ENCODE results near the gene FGFR2. TPM values are rescaled to one million over a fixed set of nuclear protein-coding genes. Genes with fewer than 3 reads are reported as not detected.

FGFR2 gene
- total RNA-seq, 1 donor from 2014 or later, result 4.5 TPM

GRCh38 chr10:121485436-121486139, 112.7 kb downstream of the FGFR2 start:
- TF ChIP-seq CTCF (IDR thresholded peaks at IDR 0.05; ENCODE audit: insufficient read depth, low read length, poor library complexity, severe bottlenecking), result no peak
- Histone ChIP-seq H3K4me3 (ENCODE audit: low read depth, low read length) (no peak overlapping the region), H3K36me3 (ENCODE audit: control insufficient read depth, insufficient read depth, low read length) (no peaks in the 10 kb centered on the region), H3K27me3 (ENCODE audit: control insufficient read depth, insufficient read depth, low read length) (no peaks in the 10 kb centered on the region)
- no peak for DNase-seq (ENCODE audit: low read depth)

DNA sequence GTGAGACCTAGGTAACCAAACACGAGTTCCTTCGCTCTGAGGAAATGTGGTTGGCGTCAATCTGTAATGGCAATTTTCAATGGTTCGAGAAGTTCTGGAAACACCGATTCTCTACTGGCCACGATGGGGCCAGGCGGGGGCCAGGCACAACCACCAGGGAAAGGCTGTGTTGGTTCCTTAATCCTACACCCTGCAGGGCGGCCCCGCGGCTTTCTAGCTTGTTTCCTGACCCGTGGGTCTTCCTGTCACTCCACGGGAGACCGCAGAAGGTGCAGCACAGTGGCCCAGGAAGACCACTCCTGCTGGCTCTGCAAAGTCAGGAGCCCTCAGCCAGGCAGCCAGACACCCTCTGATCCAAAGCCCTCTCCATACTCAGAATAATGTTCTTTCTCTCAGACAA, 113.4 kb downstream of the FGFR2 start:
- DNase-seq (ENCODE audit: low read depth), result no peak
- H3K27me3 ChIP-seq (ENCODE audit: control insufficient read depth, insufficient read depth, low read length), result no peaks in the 10 kb centered on the region
- H3K4me3 ChIP-seq (ENCODE audit: low read depth, low read length), result no peak overlapping the region
- H3K36me3 ChIP-seq (ENCODE audit: control insufficient read depth, insufficient read depth, low read length), result no peaks in the 10 kb centered on the region
- TF ChIP-seq CTCF (IDR thresholded peaks at IDR 0.05; ENCODE audit: insufficient read depth, low read length, poor library complexity, severe bottlenecking), result no peak

- no peaks in the 10 kb centered on the region for H3K27me3 ChIP-seq (ENCODE audit: control insufficient read depth, insufficient read depth, low read length)
- no peak overlapping the region for H3K4me3 ChIP-seq (ENCODE audit: low read depth, low read length)
- no peak for TF ChIP-seq CTCF (IDR thresholded peaks at IDR 0.05; ENCODE audit: insufficient read depth, low read length, poor library complexity, severe bottlenecking)
- DNase-seq (ENCODE audit: low read depth), result no peak
- no peaks in the 10 kb centered on the region for H3K36me3 ChIP-seq (ENCODE audit: control insufficient read depth, insufficient read depth, low read length)
Measured at GRCh38 chr10:121484401-121484800, 113.8 kb downstream of the FGFR2 start.

- TF ChIP-seq CTCF (IDR thresholded peaks at IDR 0.05; ENCODE audit: insufficient read depth, low read length, poor library complexity, severe bottlenecking), result no peak
- no peaks in the 10 kb centered on the region for H3K36me3 ChIP-seq (ENCODE audit: control insufficient read depth, insufficient read depth, low read length)
- no peak overlapping the region for H3K4me3 ChIP-seq (ENCODE audit: low read depth, low read length)
- H3K27me3 ChIP-seq (ENCODE audit: control insufficient read depth, insufficient read depth, low read length), result no peaks in the 10 kb centered on the region
- no peak for DNase-seq (ENCODE audit: low read depth)
Measured at GRCh38 chr10:121481180-121481579, 117.1 kb downstream of the FGFR2 start.

GRCh38 chr10:121478556-121478955, 119.7 kb downstream of the FGFR2 start:
- TF ChIP-seq CTCF (IDR thresholded peaks at IDR 0.05; ENCODE audit: insufficient read depth, low read length, poor library complexity, severe bottlenecking), result no peak
- Histone ChIP-seq H3K36me3 (ENCODE audit: control insufficient read depth, insufficient read depth, low read length) (no peaks in the 10 kb centered on the region), H3K4me3 (ENCODE audit: low read depth, low read length) (no peak overlapping the region), H3K27me3 (ENCODE audit: control insufficient read depth, insufficient read depth, low read length) (no peaks in the 10 kb centered on the region)
- DNase-seq (ENCODE audit: low read depth), result no peak

All from kidney epithelial cell (primary cell).